Activated CD8-positive, alpha-beta memory T cell treated with anti-CD3 and anti-CD28 coated beads for 24 hours (primary cell): ENCODE data around the gene PPFIA1.

Experiments used
- DNase-seq: peaks from one replicate; pipeline ENCODE4 v3.0.0-alpha.2; 2020

Gene PPFIA1

DNA sequence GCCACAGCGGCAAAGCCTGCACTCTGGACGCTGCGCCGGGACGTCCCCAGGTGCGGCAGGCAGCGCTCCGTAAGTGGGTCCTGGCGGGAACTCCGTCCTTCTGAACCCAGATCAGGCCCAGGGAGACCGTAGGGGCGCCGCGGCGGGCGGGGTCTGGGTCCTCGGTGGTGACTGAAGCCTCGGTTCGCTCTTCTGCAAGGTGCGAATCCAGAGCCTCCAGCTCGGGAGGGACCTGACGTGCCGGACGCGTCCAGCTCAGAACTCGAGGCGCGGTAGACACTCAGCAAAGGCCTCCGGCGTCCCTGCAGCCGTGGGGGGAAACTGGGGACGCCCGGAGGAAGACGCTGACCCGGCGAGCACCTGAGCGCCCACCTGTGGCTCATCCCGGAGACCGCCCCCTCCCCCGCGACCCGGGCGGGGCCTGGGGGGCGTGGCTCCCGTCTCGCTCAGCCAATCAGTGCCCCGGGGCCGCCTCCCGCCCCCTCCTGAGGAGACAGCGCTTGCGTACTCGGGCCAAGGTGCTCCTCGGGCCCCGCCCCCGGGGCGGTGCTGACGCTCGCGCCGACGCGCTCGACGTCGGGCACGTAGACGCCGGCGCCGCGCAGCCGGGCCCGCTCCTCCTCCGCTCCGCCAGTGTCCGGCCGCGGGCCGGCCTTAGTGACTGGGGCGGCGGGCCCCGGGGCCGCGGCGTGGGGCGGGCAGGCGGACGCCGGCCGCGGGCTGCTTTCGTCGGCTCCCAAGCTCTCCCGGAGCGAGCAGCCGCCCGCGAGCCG lies at the start of gene PPFIA1:
PPFIA1 (plus strand) TSS at position 587 of the 773 bp plus-strand sequence. CDS start 1,483 bp downstream, outside the sequence.
- peak; percentile 98 for DNase-seq

DNA sequence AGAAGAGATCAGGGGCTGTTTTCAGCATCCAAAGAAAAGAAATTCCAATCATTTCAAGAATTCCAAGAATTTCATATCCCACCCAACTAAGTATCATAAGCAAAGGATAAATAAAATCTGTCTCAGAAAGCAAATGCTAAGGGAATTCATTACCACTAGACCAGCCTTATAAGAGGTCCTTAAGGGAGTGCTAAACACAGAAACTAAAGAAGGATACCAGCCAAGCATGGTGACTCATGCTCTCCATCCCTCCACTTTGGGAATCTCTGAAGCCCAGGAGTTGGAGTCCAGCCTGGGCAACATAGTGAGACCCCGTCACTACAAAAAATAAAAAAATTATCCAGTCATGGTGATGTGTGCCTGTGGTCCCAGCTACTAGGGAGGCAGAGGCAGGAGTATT lies 49.6 kb upstream of the PPFIA1 start:
- no peak for DNase-seq

DNA sequence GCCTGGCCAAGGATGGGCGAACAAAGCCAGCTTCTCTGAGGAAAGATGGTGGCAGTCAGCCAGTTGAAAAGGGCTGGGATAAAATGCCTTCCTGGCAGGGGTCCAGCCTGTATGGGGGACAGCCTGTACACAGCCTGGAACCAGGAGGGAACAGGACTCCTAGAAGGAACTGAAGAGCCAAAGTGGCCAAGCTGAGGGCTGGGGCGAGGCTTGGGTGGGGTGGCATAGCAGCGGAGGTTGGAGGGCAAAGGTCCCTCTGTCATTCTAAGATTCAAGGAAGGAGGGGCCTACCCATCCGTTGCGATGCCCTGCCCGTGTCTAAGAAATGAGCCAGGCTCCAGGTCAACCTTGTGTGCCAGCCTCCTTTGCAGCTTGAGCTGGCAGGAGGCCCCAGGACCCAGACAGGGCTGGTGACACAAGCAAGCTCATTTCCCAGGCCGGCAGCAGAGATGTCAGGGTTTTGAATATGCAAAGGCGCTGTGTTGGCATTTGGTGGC lies 44.8 kb upstream of the PPFIA1 start:
- DNase-seq: no peak

DNA sequence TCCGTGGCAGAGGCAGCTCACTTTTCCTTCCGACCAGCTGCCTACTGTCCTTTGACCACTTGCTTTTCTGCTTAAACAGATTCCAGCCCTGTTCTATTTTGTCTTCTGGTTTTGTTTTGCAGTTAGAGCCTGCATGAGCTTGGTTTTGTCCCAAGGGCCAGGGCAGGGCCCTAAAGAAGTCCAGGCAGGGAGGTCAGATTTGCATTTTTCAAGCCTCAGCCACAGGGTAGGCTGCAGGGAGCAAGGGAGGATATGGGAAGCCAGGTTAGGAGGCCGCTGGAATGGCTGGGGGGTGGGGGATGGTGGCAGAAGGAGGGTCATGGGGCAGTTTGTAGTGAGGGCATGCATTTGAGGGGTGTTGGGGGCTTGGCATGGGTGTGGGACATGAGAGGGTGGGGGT lies 44.3 kb upstream of the PPFIA1 start:
- DNase-seq: no peak

DNA sequence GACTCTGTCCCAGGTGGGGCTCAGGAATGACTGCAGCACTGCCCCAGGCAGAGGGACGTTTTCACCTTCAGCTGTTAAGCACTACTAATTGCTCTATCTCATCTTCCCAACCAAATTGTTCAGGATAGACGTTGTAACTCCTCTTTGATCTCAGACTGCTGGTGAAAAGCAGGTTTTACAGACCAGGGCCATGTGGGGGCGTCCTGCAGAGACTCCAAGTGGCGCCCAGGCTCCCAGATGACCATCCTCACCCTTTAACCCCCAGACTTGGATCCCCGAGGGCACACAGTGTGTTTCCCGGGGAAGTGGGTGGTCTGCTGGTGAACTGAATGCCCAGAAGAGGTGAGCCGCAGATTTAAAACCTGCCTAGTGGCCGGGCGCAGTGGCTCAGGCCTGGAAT lies 43.5 kb upstream of the PPFIA1 start:
- DNase-seq: no peak

DNA sequence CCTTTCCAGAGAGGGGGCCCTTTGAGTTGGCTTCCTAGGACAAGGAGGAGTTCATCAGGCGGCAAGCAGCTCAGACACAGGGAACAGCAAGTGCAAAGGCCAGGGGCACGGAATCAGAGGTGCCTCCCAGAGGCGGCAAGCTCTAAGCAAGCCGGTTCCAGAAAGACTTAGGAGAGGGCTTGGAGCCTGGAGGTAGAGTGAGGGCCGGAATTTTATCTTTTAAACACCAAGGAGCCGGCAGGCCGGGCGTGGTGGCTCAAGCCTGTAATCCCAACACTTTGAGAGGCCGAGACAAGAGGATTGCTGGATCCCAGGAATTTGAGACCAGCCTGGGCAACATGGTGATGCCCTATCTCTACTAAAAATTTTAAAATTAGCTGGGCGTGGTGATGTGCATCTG lies 40.8 kb upstream of the PPFIA1 start:
- no peak for DNase-seq

DNA sequence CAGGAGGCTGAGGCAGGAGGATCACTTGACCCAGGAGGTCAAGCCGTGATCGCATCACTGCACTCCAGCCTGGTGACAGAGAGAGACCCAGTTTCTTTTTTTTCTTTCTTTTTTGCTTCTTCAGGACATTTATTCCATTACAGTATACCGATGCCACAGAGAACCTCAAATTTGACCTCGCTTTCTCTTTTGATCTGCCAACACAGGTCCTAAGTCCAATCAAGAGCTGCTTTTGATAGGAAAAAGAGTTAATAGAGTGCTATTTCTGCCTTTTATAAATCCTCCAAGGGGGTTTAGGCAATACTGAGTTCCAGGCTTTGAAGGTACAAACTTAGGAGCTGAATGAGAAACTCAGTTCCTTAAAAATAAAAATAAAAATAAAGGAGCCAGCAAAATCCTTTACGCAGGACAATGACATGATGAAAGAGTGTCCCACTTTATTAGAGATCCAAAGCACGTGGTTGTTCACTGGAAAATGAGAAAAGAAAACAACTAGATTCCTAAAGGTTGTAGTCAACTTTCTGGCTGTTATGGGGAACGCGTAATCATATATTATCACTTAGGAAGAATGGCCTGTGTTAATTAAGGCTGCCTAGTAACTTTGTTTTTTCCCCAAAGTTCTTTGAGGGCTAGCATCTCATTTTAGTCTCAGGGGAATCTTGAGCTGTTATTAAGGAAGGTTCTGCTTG lies 40.2 kb upstream of the PPFIA1 start:
- DNase-seq: no peak

DNA sequence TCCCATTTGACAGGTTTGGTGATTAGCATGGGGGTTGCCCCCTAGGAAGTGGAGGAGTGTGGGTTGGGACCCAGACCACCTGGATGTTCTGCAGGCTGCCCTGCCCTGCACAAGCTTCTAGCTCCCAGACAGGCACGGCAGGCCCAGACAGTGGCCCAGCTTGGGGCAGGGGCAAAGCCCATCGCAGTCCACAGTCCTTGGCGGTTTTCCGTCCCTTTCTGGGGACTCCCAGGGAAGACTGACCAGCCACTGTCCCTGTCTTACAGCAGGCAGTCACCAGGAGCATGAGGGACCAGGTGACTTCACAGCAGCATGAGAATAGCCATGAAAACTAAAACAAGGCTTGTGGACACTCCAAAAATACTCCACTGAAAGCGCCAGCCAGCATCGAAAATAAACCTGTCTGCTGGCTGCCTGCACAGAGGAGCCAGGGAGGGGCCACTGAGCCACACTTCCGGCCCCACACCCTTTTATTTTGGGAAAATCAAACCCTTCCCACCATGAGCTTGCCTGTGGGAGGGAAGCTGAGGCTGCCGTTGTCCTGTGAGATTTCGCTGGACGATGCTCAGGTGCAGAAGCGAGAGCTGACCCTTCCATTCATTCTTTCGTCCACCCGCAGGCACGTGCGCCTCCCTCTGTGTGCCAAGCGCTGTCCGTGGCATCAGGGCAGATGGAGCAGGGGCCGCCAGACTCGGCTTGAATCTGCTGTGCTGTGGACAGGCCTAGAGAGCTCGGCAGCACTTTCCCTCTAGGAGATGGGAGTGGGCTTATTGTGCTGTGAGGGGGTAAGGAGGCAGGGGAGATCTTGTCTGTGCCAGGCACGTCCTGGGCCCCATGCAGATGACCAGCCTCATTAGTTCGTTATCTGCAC lies 39.4 kb upstream of the PPFIA1 start:
- no peak for DNase-seq

DNA sequence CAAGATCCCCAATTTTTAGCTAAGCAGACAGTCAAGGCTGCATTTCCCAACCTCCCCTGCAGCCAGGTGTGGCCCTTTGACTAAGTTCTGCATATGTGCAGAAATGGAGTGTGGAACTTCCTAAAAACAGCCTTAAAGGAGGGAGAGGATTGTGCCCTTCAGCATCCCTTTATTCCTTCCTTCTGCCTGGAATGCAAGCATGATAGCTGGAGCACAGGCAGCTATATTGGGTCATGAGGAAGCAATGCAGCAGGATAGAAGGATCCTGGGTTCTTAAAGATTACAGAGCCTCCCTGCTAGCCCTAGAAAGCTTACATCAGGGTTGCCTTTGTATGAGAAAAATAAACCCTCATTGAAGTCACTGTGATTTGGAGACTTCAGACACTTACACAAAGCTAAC lies 37.5 kb upstream of the PPFIA1 start:
- DNase-seq: no peak

DNA sequence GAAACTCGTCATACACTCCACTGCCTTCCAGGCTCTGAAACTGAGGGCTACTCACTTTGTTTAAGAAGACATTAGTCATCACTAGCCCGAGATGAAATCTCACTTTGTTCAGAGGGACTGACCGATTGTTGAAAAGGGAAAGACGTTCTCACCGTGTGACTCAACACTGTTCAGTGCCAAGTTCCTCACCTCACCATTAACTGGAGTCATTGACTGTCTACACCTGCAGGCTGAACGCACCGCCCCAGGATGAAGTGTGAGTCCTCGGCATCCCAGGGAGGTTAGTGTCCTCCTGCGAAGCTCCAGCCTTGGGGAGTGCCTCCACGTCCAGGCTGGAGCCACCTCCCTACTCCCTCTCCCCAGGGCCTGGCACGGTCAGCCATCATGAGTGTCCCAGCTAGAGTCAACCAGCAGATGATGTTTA lies 37.0 kb upstream of the PPFIA1 start:
- no peak for DNase-seq

DNA sequence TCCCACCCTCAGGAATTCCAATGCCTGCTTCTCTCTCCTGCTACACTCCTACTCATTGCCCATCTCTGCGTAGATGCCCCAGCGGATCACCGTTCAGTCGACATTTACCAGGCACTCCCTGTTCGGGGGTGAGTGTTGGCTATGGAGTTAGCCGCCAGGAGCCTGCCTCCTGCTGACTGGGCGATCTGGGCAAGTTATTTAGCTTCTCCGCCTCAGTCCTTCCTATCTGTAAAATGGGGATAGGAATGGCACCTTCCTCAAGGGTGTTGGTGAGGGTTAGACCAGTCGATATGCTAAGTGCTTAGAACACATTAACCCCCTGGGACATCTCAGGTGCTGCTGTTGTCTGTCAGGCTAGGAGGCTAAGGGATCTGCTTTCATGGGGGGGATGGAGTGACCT lies 36.5 kb upstream of the PPFIA1 start:
- DNase-seq: no peak

DNA sequence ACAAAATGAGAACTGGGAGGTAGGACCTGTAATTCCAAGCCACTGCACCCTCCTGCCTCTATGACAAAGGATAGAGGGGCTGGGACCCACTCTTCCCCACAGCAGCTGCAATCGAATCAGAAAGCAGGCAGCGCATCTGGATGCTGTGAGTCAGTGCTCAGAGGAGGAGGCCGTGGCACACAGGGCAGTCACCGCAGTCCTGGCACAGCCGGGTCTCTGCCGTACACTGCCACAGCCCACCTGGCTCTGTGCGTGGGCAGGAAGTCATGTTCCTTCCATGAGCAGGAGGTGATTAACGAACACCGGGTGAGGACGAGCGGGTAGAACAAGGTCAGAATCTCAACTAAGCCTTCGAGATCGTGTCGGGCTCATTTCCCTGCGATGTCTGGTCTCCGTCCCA lies 30.2 kb upstream of the PPFIA1 start:
- DNase-seq: no peak

DNA sequence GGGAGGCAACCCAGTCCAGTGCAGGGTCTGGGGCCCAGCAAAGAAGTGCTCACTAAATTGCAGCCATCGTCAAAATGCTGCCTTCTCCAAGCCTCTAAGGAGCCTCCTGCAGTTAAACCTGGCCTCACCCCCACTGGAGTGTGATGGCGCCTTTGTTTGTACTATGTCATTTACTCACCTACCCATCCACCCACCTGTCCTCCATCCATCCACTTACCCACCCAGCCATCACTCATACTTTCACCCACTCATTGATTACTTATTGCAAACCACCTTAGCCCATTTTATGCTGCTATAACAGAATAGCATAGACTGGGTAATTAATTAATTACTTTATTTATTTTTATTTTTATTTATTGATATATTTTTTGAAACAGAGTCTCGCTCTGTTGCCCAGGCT lies 28.8 kb upstream of the PPFIA1 start:
- DNase-seq: no peak

DNA sequence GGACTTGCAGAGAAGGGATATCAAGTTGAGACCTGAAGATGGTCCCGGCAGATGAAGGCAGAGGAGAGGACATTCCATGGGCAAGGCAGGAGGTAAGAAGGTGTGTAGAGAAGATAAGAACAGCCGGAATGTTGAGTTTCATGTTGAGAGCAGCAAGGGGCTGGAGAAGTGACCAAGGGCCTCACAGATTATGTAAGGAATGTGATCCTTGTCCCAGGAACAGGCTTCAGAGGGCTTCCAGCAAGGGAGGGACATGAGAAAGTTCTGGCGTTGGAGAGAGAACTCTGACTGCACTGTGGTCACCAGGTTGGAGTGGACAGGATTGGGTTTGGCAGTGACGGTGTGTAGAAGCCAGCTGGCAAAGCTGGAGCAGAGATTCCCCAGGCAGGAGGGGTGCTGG lies 27.6 kb upstream of the PPFIA1 start:
- no peak for DNase-seq

DNA sequence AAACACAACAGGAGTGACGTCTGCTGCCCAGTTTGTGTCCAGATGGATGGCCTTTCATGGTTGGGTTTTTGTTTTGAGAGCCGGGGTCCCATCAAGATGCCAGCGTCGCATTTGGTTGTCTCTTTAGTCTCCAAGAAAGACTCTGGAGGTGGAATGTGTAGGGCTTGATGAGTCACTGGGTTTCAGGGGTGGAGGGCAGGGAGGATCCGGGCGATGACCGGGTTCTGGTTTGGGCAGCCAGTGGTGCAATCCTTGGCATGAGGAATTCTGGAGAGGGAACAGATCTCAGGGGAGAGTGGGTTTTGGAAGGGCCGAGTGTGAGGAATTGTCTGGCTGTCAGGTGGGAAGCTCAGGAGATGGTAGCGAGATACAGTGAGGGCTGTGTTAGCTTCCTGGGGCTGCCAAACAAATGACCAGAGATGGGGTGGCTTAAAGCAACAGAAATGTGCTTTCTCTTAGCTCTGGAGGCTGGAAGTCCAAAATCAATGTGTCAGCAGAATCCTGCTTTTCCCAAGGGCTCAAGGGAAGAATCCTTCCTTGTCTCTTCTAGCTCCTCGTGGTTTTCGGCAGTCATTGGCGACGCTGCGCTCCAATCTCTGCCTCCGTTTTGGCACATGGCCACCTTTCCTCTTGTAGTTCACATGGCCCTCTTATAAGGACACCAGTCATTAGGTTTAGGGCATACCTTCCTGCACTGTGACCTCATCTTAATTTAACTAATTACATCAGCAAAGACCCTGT lies 26.4 kb upstream of the PPFIA1 start:
- no peak for DNase-seq

DNA sequence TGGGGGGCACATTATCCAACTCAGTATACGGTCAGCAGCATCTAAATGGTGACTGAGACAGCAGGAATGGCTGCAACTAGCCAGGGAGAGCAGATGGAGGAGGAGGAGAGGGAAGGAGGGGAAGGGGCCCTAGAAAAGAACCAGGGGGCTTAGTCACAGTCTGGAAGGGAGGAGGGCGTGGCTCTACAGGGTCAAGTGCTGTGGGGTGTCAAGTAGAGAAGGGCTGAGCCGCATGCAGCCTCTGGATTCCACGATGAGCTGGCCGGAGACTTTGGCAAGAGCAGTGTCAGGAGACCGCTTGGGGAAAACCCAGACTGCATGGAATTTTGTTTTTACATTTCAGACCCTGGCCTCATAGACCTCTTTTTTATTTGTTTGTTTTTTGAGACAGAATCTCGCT lies 25.8 kb upstream of the PPFIA1 start:
- no peak for DNase-seq

DNA sequence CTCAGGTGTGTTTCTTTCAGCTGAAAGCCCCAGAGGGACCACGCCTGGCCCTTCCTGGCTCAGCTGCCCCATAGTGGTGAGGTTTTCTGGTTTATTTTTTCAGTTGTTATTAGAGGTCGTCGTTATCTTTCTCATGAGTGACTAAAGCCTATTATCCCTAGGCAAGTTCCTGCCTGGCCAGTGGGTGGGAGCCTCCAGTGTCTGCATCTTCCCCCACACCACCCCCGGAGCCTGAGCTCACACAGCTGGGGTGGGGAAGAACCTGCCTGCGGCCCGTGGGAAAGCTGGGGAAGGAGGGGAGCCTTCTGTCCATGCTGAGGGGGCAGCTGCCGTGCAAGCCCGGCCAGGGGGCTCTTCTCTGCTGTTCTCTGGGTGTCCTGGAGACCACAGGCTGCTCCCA lies 24.3 kb upstream of the PPFIA1 start:
- DNase-seq: no peak

DNA sequence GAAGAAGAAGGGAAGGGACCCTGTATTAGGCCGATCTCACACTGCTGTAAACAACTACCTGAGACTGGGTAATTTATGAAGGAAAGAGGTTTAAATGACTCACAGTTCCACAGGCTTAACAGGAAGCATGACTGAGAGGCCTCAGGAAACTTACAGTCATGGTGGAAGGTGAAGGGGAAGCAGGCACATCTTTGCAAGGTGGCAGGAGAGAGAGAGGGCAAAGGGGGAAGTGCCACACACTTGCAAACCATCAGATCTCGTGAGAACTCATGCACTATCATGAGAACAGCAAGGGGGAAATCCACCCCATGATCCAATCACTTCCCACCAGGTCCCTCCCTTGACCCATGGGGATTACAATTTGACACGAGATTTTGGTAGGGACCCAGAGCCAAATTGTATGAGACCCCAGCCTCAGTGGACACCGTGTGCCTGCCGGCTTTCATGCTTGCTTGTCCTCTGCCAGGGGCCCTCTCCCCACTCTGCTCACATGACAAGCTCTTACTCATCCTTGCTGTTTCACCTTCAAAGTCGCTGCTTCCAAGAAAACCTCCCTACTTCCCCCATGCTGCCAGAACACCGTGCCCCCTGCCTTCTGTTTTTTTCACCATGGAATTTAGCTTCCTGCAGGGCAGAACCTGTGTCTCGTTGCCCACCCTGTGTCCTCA lies 23.3 kb upstream of the PPFIA1 start:
- no peak for DNase-seq

DNA sequence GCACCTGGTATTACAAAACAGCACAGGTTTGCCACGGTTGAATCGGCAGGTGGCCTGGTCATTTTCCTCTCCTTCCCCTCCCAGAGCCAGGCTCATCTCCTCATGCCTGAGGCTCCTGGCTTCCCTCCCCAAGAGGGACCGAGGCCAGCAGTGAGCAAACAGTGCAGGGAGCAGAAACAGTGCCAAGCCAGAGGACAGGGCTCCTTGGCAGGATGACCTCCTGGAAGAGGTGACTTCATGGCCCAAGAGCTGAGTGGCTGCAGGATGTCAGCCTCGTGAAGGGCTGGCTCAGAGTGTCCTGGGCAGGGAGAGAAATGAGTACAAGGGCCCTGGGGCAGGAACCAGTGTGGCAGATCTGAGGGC lies 22.8 kb upstream of the PPFIA1 start:
- DNase-seq: no peak

DNA sequence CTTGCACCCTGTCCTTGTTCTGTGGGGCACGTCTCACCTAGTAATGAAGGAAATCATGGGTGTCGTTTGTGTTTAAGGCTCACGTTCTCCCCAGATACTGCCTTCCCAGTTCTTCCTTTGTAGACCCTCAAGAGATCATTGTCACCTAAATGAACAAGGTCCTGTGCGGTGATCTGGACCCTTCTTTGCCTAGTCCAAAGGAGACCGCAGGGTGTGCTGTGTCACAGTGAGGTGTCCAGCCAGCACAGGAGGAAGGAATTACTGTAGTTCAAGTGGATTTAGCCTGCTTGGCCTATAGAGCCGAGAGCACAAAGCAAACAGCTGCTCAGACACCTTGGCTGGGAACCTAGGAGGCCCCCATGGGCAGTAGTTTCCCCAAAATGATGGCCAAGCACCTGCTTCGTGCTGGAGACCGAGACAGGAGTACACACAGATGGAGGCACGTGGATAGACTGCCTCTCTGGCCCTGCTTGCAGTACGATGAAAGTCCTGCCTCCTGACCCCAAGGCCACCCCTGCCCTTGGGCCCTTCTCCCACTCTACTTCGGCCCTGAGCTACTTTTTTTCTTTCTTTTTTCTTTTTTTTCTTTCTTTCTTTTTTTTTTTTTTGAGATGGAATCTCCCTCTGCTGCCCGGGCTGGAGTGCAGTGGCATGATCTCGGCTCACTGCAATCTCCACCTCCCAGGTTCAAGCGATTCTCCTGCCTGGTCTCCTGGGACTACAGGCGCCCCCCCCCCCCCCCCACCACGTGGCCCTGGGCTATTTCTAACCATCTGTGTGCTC lies 19.4 kb upstream of the PPFIA1 start:
- no peak for DNase-seq

DNA sequence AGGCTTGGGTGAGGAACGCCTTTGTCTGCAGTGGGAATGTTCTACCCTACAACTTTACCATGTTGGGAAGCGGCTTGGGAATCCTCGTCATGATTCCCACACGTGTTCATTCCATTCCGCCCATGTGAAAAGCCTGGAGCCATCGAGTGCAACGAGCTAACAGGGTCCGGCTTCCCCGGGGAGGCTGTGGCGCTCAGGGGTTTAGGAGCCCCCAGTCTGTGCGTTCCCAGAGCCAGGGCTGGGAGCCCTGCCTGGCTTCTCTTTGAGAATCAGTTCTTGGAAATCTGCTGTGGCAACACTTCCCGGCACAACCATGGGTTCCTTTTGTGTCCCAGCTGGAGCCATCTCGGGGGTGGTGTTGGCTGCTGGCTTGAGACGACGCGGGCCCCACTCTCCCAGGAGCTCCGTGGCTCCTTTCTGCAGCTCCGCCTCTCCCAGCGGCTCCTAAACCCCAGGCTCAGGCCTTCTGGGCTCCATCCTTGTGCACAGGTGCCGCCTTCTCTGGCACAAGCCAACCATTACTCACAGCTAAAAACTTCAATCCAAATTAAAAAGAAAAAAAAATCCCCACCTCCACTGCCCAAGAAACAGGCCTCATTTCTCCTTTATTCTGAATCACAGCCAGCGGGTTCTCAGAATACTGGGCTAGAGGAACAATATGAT lies 18.7 kb upstream of the PPFIA1 start:
- no peak for DNase-seq
